HCT116 (cell line): ENCODE results near the gene ENO2. TPM values are rescaled to one million over a fixed set of nuclear protein-coding genes. Genes with fewer than 3 reads are reported as not detected.
A peak's percentile ranks its signal among the peaks of the same experiment; 100 is the strongest.

ENCODE experiments used
- ATAC-seq: fragments of 200-7000 bp; cut with Tn5 transposase; 2 replicates; pipeline ENCODE4 v1.9.1; 2020; ENCODE audit warnings: mild to moderate bottlenecking, moderate library complexity
- BruUV-seq: library from RNA; stranded (reverse); fragments of 400-500 nt; replicated peaks from 2 replicates; lab custom pipeline; 2021; lab: Mats Ljungman, UMichigan
- CTCF ChIA-PET: fragments of 300-600 bp; sonication (Branson Sonifier 250); formaldehyde crosslinking; loops from one replicate; lab custom pipeline; 2021; ENCODE audit warnings: antibody characterized with exemption; lab: Charles Lee
- POLR2A ChIA-PET: fragments of 300-600, 350-600 bp; sonication (Branson Sonifier 250); formaldehyde crosslinking; loops from one replicate; lab custom pipeline; 2021; ENCODE audit warnings: antibody characterized with exemption; lab: Charles Lee
- RAD21 ChIA-PET, 2 experiments: fragments of 300-600 bp; sonication (Branson Sonifier 250); formaldehyde crosslinking; loops; one replicate each; lab custom pipeline; 2023; ENCODE audit warnings: low total read pairs in 2 of 2; ENCODE audit not compliant: uncharacterized antibody in 2 of 2, unreplicated experiment in 2 of 2, low non-redundant PET in 1 of 2; lab: Charles Lee
- DNase-seq: peaks from one replicate; pipeline ENCODE4 v3.0.0-alpha.2; 2010; ENCODE audit warnings: low read depth, low spot score
- H2AFZ ChIP-seq: fragments of 200-600 bp; shearing (Covaris generic), sonication (generic); 2 replicates; pipeline ENCODE4 v1.6.1; 2017; ENCODE audit warnings: low read depth, mixed run types, mixed read lengths, antibody characterized with exemption, low read length; ENCODE audit not compliant: poor library complexity, severe bottlenecking
- H3K27ac ChIP-seq: 2 replicates; pipeline ENCODE4 v1.5.1; 2012; ENCODE audit warnings: low read depth, low read length
- H3K27me3 ChIP-seq: fragments of 200-600 bp; sonication (generic); 2 replicates; pipeline ENCODE4 v1.6.1; 2016; ENCODE audit warnings: mixed run types, low read length, mixed read lengths; ENCODE audit not compliant: insufficient read depth
- H3K36me3 ChIP-seq, 2 experiments: fragments of 200-500 bp in 1 of 2; fragments of 200-600 bp in 1 of 2; sonication (Bioruptor generic) in 1 of 2; sonication (generic) in 1 of 2; 2 replicates each; pipeline versions ENCODE4 v1.5.1 to v1.6.1; 2014 to 2016; ENCODE audit warnings: low read length in 2 of 2, inconsistent platforms in 1 of 2, mixed read lengths in 1 of 2, mixed run types in 1 of 2; ENCODE audit not compliant: insufficient read depth in 2 of 2, control insufficient read depth in 1 of 2
- H3K4me1 ChIP-seq, 2 experiments: fragments of 200-600 bp in 1 of 2; sonication (generic) in 1 of 2; 2 replicates each; pipeline versions ENCODE4 v1.5.1 to v1.6.1; 2012 to 2017; ENCODE audit warnings: low read length in 2 of 2, inconsistent platforms in 1 of 2, mild to moderate bottlenecking in 1 of 2, mixed read lengths in 1 of 2, mixed run types in 1 of 2, moderate library complexity in 1 of 2; ENCODE audit not compliant: insufficient read depth in 2 of 2, control insufficient read depth in 1 of 2
- H3K4me2 ChIP-seq: fragments of 200-600 bp; sonication (generic); 2 replicates; pipeline ENCODE4 v1.6.1; 2017; ENCODE audit warnings: mixed run types, low read length, mixed read lengths
- H3K4me3 ChIP-seq, 2 experiments: fragments of 200-600 bp in 1 of 2; sonication (generic) in 1 of 2; replicated peaks in 1 of 2; 2 replicates each; pipeline ENCODE4 v1.5.1; 2011 to 2016; ENCODE audit warnings: low read length in 2 of 2, control low read depth in 1 of 2, low read depth in 1 of 2, mild to moderate bottlenecking in 1 of 2, mixed read lengths in 1 of 2, mixed run types in 1 of 2
- H3K79me2 ChIP-seq: fragments of 200-600 bp; sonication (generic); 2 replicates; pipeline ENCODE4 v1.6.1; 2017; ENCODE audit warnings: mild to moderate bottlenecking, mixed run types, low read length, moderate library complexity, mixed read lengths; ENCODE audit not compliant: insufficient read depth
- H3K9ac ChIP-seq: fragments of 200-600 bp; sonication (generic); 2 replicates; pipeline ENCODE4 v1.6.1; 2016; ENCODE audit warnings: low read length, mixed read lengths
- H3K9me2 ChIP-seq: fragments of 200-600 bp; sonication (generic), shearing (Covaris generic); 2 replicates; pipeline ENCODE4 v1.6.1; 2017; ENCODE audit warnings: mixed run types, mild to moderate bottlenecking, moderate library complexity; ENCODE audit not compliant: insufficient read depth
- H3K9me3 ChIP-seq, 2 experiments: fragments of 200-500 bp in 1 of 2; fragments of 200-600 bp in 1 of 2; sonication (Bioruptor generic) in 1 of 2; sonication (generic) in 1 of 2; 2 replicates each; pipeline ENCODE4 v1.6.1; 2014 to 2017; ENCODE audit warnings: low read length in 2 of 2, mixed read lengths in 2 of 2, inconsistent platforms in 1 of 2, low read depth in 1 of 2, mild to moderate bottlenecking in 1 of 2, mixed run types in 1 of 2, moderate library complexity in 1 of 2; ENCODE audit not compliant: control insufficient read depth in 1 of 2, insufficient read depth in 1 of 2
- H4K20me1 ChIP-seq: fragments of 200-600 bp; sonication (generic), shearing (Covaris generic); 2 replicates; pipeline ENCODE4 v1.6.1; 2017; ENCODE audit warnings: mixed run types, mild to moderate bottlenecking, moderate library complexity; ENCODE audit not compliant: insufficient read depth
- CTCF ChIP-seq, 3 experiments: fragments of 200-600 bp in 1 of 3; sonication (generic) in 1 of 3; IDR thresholded peaks in 2 of 3; conservative IDR thresholded peaks in 1 of 3; 2 replicates each; pipeline ENCODE4 v1.5.1; 2012 to 2017; ENCODE audit warnings: low read depth in 2 of 3, low read length in 2 of 3, antibody characterized with exemption in 1 of 3, borderline replicate concordance in 1 of 3, control low read depth in 1 of 3, mild to moderate bottlenecking in 1 of 3, mixed read lengths in 1 of 3, mixed run types in 1 of 3, moderate library complexity in 1 of 3; ENCODE audit not compliant: insufficient read depth in 1 of 3
- ELF1 ChIP-seq: IDR thresholded peaks from 2 replicates; pipeline ENCODE4 v1.6.1; 2012; ENCODE audit warnings: low read depth, borderline replicate concordance
- FOSL1 ChIP-seq: IDR thresholded peaks from 2 replicates; pipeline ENCODE4 v1.6.1; 2012; ENCODE audit warnings: low read depth
- REST ChIP-seq: IDR thresholded peaks from 2 replicates; pipeline ENCODE4 v1.6.1; 2012; ENCODE audit warnings: low read depth
- ZNF274 ChIP-seq: fragments of 200-500 bp; sonication (Bioruptor generic); IDR thresholded peaks from 2 replicates; pipeline ENCODE4 v1.6.1; 2014; ENCODE audit warnings: mild to moderate bottlenecking, low read depth, low read length, inconsistent platforms
- intact Hi-C: fragments of 100-400 bp; cut with micrococcal nuclease; formaldehyde crosslinking; loops from 2 replicates; pipeline ENCODE4 v1.10.0; 2022
- total RNA-seq: library from RNA; stranded (reverse); gene quantifications from one replicate; pipeline ENCODE4 v1.2.1, GENCODE V29; 2021; ENCODE audit not compliant: unreplicated experiment

Gene ENO2
- total RNA-seq, 1 experiment from 2014 or later = 117 TPM

GRCh38 chr12:6868211-6869048 lies 46.0 kb upstream of the ENO2 start:
- TSS peak; percentile 57 for BruUV-seq
- no peak overlapping the region for H2AFZ ChIP-seq
- no peaks in the 10 kb centered on the region for H3K9me3 ChIP-seq
- peaks cover 33 to 62% of the 10 kb centered on the region in 2 experiments for H3K4me1 ChIP-seq
- intact Hi-C loops = loop anchor here (1.0 kb wide), 1 partner anchor 76 kb away; the partner anchor contains the start of gene C12orf57
- no peak for DNase-seq
- peak overlapping the region; percentile 97 to 99 for H3K4me3 ChIP-seq
- peak overlapping the region; percentile 92 for H3K4me2 ChIP-seq
- TF ChIP-seq ZNF274 (no peak), REST (no peak), CTCF (IDR thresholded peaks at IDR 0.05 in 2 of 3, conservative IDR thresholded peaks at IDR 0.05 in 1 of 3; ENCODE audit: borderline replicate concordance in 1 of 3, insufficient read depth in 1 of 3, low read depth in 2 of 3, low read length in 2 of 3) (peak in 2 of 3 experiments; percentile 25; a peak in 2 of 6 replicates), FOSL1 (no peak), ELF1 (no peak)
- TF ChIP-seq, all 23 proteins: peak for 1
- POLR2A ChIA-PET = interaction anchor here (0.9 to 10.9 kb wide), 15 partner anchors 9 to 240 kb away, joined by 3 to 186 read pairs (median 8); partner anchors contain the start of genes C12orf57, CDCA3, MLF2 and P3H3
- no peak for ATAC-seq
- H3K27ac ChIP-seq = peak overlapping the region; percentile 96
- H3K79me2 ChIP-seq = peaks cover 57% of the 10 kb centered on the region
- CTCF ChIA-PET = interaction anchor here (1.0 to 2.9 kb wide), 10 partner anchors 17 to 244 kb away, joined by 3 to 26 read pairs (median 7); partner anchors contain the start of genes C12orf57, C1RL, CDCA3 and MLF2
- no peaks in the 10 kb centered on the region for H3K9me2 ChIP-seq
- RAD21 ChIA-PET = interaction anchor here in 1 of 2 experiments (0.5 to 1.3 kb wide), 2 partner anchors 78 to 79 kb away, joined by 4 read pairs; no protein-coding TSS in a partner anchor
- H3K36me3 ChIP-seq = peaks cover 15 to 42% of the 10 kb centered on the region in 2 experiments; a peak in 3 of 4 replicates
- peaks cover 12% of the 10 kb centered on the region; the same call in 1 of the 2 replicates for H4K20me1 ChIP-seq
- peak overlapping the region; percentile 99 for H3K9ac ChIP-seq
- no peaks in the 10 kb centered on the region for H3K27me3 ChIP-seq
